ENCODE results near the gene GMDS.

The GMDS gene

GRCh38 chr6:1667012-1667804 lies 578.2 kb downstream of the GMDS start:
- no peak for DNase-seq

GRCh38 chr6:1665214-1665613 lies 580.2 kb downstream of the GMDS start:
- DNase-seq = no peak

- no peak for DNase-seq
These were observed 581.1 kb downstream of the GMDS start for GRCh38 chr6:1664329-1664728.

- no peak for DNase-seq
These were observed 581.9 kb downstream of the GMDS start for GRCh38 chr6:1663511-1663910.

GRCh38 chr6:1662534-1662933 lies 582.9 kb downstream of the GMDS start:
- DNase-seq = no peak

GRCh38 chr6:1659816-1660215 lies 585.6 kb downstream of the GMDS start:
- no peak for DNase-seq

GRCh38 chr6:1658212-1659005 lies 587.0 kb downstream of the GMDS start:
- no peak for DNase-seq

GRCh38 chr6:1657771-1658165 lies 587.6 kb downstream of the GMDS start:
- no peak for DNase-seq

GRCh38 chr6:1657116-1657770 lies 588.2 kb downstream of the GMDS start:
- no peak for DNase-seq

GRCh38 chr6:1654054-1654453 lies 591.4 kb downstream of the GMDS start:
- no peak for DNase-seq

GRCh38 chr6:1652842-1653241 lies 592.6 kb downstream of the GMDS start:
- DNase-seq = no peak

- no peak for DNase-seq
These were observed 594.0 kb downstream of the GMDS start for GRCh38 chr6:1651362-1651761.

GRCh38 chr6:1645466-1646185 lies 599.8 kb downstream of the GMDS start:
- no peak for DNase-seq

GRCh38 chr6:1644516-1645060 lies 600.8 kb downstream of the GMDS start:
- no peak for DNase-seq

- no peak for DNase-seq
These were observed 601.5 kb downstream of the GMDS start for GRCh38 chr6:1643830-1644445.

GRCh38 chr6:1643111-1643510 lies 602.3 kb downstream of the GMDS start:
- no peak for DNase-seq

GRCh38 chr6:1641343-1641885 lies 604.0 kb downstream of the GMDS start:
- no peak for DNase-seq

GRCh38 chr6:1640476-1640875 lies 604.9 kb downstream of the GMDS start:
- no peak for DNase-seq

GRCh38 chr6:1639430-1639829 lies 606.0 kb downstream of the GMDS start:
- DNase-seq = no peak

GRCh38 chr6:1636971-1637871 lies 608.2 kb downstream of the GMDS start:
- no peak for DNase-seq
